ENCODE measurements around the gene TRIM40. TPM values are rescaled to one million over a fixed set of nuclear protein-coding genes. Genes with fewer than 3 reads are reported as not detected.
"Not testable (repeated sequence)": the region's sequence is repeated elsewhere in the genome, so short reads cannot be mapped to it uniquely, and the experiment has no call there.

Gene TRIM40
- polyA plus RNA-seq, 1 donor = not detected

DNA sequence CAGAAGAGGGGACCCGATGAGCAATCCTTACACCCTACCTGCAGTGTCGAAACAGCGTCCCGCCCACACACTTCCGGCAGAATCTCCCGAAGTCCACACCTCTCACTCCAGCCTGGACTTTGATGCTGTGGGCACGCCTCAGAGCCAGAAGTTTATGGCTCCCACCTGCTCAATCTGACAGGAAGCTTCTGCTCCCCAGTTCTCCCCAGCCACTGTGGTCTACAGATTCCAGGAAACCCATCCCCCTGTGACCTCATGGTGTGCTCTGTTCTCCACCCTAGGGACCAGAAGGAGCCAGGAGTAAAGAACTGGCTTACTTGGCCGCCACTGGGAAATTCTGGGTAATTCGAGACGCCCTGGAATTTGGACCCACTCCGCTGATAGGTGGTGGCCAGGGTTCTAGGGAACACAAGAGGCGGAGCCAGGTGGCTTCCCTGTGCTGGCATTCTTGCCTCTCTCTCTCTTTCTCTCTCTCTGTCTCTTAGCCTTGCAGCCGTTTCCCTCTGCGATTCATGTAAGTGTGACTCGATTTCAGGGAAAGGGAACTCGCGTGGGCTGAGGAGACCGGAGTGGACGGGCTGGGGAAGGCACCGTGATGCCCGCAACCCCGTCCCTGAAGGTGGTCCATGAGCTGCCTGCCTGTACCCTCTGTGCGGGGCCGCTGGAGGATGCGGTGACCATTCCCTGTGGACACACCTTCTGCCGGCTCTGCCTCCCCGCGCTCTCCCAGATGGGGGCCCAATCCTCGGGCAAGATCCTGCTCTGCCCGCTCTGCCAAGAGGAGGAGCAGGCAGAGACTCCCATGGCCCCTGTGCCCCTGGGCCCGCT, 27.4 kb downstream of the TRIM40 start, which contains the start of gene TRIM15:
Gene TRIM15 (plus strand): TSS at position 457 of the 828 bp plus-strand sequence. CDS start 139 bp downstream, at position 596.
- no peak for DNase-seq

GRCh38 chr6:30163918-30164654, 28.1 kb downstream of the TRIM40 start:
- no peak for DNase-seq

GRCh38 chr6:30164714-30165113, 28.8 kb downstream of the TRIM40 start:
- no peak for DNase-seq

DNA sequence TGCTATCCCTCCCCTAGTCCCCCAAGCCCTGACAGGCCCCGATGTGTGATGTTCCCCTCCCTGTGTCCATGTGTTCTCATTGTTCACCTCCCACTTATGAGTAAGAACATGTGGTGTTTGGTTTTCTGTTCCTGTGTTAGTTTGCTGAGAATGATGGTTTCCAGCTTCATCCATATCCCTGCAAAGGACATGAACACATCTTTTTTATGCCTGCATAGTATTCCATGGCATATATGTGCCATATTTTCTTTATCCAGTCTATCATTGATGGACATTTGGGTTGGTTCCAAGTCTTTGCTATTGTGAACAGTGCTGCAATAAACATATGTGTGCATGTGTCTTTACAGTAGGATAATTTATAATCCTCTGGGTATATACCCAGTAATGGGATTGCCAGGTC, 29.3 kb downstream of the TRIM40 start:
- not testable (repeated sequence) for DNase-seq

- no peak for DNase-seq
Measured at GRCh38 chr6:30167101-30167500, 31.2 kb downstream of the TRIM40 start.

- DNase-seq = no peak
Measured at GRCh38 chr6:30168741-30169140, 32.8 kb downstream of the TRIM40 start.

DNA sequence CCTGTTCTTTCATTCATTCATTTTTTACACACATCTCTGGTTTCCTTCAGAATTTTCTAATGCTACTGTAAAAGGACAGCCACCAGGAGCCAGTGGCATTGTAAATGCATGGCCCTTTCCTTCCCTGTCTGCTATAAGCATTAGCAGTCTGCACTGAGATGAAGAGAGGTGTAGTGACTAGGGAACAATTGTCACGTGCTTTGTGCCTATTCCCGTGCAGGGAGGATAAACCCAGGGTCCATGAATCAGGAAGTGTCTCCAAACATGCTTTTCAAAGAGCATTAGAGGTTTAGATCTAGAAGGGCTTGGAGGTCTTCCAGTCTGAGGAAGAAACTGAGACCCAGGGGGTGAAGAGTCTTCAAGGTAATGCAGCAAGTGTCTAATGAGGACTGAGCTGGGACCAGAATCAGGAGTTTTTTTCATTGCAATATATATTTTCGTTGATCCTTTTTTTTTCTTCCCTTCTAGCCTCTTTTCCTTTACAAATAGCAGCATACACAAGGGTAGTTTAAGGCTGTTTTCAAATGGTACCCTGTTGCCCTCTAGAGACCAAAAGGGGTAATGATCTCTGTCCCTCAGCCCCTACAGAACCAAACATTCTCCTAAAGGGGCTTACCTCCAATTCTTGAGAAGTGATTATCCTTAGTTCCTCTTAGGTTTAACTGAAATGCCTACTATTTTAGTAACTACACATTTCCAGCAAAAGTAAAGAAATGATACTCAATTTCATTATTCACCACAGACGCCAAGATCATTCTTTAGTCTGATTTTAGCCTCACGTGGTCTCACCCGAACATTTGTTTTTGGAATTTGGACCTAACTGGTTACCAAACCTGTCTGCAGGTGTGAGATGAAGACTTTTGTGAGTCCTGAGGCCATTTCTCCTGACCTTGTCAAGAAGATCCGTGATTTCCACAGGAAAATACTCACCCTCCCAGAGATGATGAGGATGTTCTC, 34.0 kb downstream of the TRIM40 start:
- DNase-seq = peak; percentile 36

DNA sequence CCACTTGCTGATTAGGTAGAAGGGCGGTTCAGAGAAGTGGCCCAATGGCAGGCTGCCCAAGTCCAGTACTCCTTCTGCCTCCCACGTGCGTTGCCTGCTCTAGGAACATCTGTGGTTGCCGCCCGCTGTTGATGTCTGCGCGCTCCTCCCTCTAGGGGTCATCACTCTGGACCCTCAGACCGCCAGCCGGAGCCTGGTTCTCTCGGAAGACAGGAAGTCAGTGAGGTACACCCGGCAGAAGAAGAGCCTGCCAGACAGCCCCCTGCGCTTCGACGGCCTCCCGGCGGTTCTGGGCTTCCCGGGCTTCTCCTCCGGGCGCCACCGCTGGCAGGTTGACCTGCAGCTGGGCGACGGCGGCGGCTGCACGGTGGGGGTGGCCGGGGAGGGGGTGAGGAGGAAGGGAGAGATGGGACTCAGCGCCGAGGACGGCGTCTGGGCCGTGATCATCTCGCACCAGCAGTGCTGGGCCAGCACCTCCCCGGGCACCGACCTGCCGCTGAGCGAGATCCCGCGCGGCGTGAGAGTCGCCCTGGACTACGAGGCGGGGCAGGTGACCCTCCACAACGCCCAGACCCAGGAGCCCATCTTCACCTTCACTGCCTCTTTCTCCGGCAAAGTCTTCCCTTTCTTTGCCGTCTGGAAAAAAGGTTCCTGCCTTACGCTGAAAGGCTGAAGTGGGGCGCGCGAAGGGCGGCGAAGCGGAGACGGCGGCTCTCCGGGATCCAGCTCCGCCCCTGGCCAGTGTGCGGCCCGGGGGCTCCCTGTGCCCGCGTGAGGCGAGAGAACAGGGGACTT, 35.9 kb downstream of the TRIM40 start:
- DNase-seq = peak; percentile 24

GRCh38 chr6:30172681-30173080, 36.7 kb downstream of the TRIM40 start:
- DNase-seq = no peak

DNA sequence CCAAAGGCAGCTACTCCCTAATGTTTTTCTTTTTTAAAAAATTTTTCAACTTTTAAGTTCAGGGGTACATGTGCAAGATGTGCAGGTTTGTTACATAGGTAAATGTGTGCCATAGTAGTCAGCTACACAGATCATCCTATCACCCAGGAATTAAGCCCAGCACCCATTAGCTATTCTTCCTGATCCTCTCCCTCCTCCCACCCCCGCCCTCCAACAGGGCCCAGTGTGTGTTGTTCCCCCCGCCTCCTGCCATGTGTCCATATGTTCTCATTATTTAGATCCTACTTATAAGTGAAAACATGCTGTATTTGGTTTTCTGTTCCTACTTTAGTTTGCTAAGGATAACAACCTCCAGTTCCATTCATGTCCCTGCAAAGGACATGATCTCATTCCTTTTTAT, 39.8 kb downstream of the TRIM40 start:
- DNase-seq = no peak

DNA sequence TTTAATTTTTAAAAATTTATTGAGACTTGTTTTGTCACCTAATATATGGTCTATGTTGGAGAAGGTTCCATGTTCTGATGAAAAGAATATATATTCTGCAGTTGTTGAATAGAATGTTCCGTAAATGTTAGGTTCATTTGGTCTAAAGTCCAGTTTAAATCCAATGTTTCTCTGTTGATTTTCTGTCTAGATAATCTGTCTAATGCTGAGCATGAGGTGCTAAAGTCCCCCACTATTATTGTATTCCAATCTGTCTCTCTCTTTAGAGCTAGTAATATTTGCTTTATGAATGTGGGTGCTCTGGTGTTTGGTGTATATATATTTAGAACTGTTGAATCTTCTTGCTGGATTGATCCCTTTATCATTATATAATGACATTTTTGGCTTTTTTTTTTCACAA, 42.9 kb downstream of the TRIM40 start:
- no peak for DNase-seq

- DNase-seq = no peak
Measured at GRCh38 chr6:30180145-30180544, 44.2 kb downstream of the TRIM40 start.

DNA sequence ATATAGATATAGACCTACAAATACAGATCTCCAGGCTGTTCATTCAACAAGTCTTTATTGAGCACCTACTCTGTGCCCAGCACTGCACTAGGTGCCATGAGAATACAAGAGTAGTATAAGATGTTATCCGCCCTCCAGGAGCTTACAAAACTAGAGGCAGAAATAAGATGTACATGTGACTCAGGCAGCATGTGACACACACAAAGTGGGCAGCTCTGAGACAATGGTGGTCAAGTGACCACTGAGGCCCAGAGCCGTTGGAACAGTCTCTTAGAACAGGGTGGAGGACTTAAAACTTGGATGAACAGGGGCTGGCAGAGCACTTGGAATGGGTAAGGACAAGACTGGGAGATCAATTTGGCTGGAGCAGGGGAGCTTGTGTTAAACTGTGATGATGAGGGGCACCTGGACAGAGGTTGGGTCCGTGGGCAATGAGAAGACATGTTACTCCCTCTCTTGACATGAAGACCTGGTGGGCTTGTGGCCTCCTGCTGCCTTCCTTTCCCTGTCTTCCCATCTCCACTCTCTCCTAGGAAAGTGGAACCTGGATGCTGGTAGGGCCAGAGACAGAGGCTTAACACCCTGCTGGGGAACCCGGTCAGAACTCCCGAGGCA, 48.6 kb downstream of the TRIM40 start:
- no peak for DNase-seq

DNA sequence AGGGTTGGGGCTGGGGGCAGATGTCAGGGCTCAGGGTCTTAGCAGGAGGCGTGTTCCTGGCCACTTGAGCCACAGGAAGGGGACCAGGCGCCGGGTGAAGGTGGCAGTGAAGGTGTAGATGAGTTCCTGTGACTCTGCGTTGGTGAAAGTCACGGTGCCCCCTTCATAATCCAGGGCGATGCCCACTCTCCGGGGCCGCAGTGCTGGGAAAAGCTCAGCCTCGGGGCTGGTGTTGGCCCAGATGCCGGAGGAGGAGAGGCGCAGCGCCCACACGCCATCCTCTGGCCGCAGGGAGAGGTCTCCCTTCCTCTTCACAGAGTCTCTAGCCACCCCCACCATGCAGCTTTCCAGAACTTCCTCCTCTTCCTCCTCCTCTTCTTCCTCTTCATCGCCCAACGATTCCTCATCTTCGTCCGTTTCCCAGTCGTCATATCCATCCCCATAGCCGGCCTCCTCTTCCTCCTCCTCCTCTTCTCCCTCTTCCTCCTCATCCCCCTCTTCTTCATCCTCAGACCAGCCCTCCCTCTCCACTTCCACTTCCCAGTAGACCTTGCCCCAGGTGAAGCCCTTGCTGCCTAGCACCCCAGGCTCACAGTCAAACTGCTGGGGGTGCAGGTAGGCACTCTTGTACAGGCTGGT, 50.0 kb downstream of the TRIM40 start:
- DNase-seq = no peak

- DNase-seq = no peak
Measured at GRCh38 chr6:30188541-30188940, 52.6 kb downstream of the TRIM40 start.

DNA sequence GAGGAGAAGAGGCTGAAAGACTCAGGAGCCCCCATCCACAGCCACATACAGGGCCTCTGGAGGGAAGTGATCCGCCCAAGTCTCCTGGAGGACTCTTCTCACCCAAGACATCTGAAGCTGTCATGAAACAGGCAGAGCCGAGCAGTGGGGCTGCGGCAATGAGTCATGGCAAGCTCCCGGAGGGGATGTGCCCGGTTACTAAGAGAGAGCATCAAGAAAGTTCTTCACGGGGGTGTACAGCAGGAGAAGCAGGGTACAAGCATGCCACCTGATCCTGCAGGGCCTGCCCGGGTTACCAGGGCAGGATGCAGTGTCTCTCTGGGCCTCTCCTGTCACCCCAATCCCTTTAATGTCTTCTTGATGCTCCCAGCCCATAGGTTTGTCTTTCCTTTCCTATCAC, 56.1 kb downstream of the TRIM40 start:
- no peak for DNase-seq

DNA sequence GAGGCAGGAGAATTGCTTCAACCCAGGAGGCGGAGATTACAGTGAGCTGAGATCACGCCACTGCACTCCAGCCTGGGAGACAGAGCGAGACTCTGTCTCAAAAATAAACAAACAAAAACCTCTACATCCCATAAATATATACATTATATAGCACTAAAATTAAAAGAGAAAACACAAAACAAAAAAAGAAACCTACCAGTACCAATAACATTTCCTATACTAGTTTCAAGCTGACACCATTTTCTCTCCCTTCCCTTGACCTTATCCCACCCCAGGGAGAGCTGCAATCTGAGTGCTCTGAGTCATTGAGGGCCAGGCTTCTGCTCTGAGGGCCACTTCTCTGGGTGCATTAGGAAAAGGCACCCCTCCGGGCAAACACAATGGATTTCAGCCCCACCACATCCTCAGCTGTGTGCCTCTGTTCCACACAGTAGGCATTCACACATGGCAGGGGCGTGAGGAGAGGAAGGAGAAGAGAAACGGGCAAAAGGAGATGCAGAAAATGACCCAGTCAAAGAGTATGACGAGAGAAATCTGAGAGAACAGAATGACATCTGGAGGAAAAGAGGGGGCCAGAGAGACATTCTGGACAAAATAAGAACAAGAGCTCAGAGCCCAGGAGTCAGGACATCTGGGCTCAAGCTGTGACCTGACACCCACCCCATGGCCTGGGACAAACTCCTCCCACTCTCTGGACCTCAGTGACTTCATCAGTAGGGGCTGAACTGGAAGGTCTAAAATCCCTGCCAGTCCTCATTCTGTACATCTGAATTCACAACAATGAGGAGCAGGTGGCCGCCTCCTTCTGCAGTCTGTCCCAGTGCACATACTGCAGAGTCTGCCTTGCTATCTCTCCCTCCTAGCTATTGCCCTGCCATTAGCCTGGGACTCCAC, 59.1 kb downstream of the TRIM40 start:
- DNase-seq = no peak

DNA sequence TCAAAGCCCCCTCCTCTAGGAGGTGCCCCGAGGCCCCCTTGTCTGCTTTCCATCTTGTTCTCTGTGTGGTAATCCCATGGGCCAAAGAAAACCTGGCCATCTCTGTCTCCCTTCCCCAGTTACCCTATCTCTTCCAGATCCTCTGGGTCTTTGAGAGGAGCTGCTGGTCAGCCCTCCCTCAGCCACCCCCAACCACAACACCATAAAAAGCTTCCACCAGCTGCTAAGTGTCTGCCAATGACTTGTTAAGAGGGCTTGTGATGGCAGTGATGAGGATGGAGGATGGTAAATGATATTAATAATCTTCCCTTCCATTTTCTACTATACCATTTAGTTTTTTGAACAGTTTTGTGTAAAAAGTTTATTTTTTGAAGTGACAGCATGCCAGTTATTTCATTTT, 60.0 kb downstream of the TRIM40 start:
- DNase-seq = no peak

DNA sequence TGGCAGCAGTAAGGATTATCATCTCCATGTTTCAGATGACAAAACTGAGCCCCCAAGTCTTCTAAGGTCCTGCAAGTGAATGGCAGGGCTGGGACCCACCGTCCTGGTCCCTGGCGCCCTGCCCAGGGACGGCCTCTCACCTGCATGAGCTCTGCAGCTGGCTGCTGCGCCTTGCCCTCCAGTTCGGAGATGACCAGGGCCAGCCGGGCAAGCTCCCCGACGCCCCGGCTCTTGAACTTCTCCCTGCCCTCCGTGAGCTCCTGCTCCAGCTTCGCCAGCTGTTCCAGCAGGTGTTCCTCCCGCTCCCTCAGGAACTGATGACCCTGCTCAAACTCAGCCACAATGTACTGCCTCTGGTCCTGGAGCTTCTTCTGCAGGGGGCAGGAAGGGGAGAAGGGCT, 60.4 kb downstream of the TRIM40 start:
- DNase-seq = no peak

All from left kidney (tissue), 2 donors.